Neural progenitor cell (in vitro differentiated cells): Measurements from ENCODE around the gene TBC1D10A. TPM values are rescaled to one million over a fixed set of nuclear protein-coding genes. Genes with fewer than 3 reads are reported as not detected.

ENCODE experiments used
- DNase-seq: peaks from one replicate; pipeline ENCODE4 v3.0.0-alpha.2; 2016; ENCODE audit warnings: low spot score
- H2AFZ ChIP-seq: fragments of 200-600 bp; sonication (generic); replicated peaks from 2 replicates; pipeline ENCODE4 v1.6.1; 2016; ENCODE audit warnings: antibody characterized with exemption
- H3F3A ChIP-seq: fragments of 200-600 bp; sonication (generic); 2 replicates; pipeline ENCODE4 v1.6.1; 2016; ENCODE audit warnings: antibody characterized with exemption, low read depth
- H3K27ac ChIP-seq: fragments of 200-600 bp; sonication (generic); 2 replicates; pipeline ENCODE4 v1.5.1; 2016; ENCODE audit warnings: mild to moderate bottlenecking
- H3K27me3 ChIP-seq: fragments of 200-600 bp; sonication (generic); 2 replicates; pipeline ENCODE4 v1.6.1; 2016; ENCODE audit warnings: mild to moderate bottlenecking, moderate library complexity
- H3K36me3 ChIP-seq: fragments of 200-600 bp; sonication (generic); 2 replicates; pipeline ENCODE4 v1.5.1; 2016
- H3K4me1 ChIP-seq: fragments of 200-600 bp; sonication (generic); 2 replicates; pipeline ENCODE4 v1.6.1; 2016; ENCODE audit warnings: mixed run types
- H3K4me2 ChIP-seq: fragments of 200-600 bp; sonication (generic); 2 replicates; pipeline ENCODE4 v1.6.1; 2016
- H3K4me3 ChIP-seq: fragments of 200-600 bp; sonication (generic); 2 replicates; pipeline ENCODE4 v1.5.1; 2016
- H3K79me2 ChIP-seq: fragments of 200-600 bp; sonication (generic); 2 replicates; pipeline ENCODE4 v1.6.1; 2016; ENCODE audit warnings: low read depth
- H3K9ac ChIP-seq: fragments of 200-600 bp; sonication (generic); 2 replicates; pipeline ENCODE4 v1.6.1; 2016
- H3K9me3 ChIP-seq: fragments of 200-600 bp; sonication (generic); 2 replicates; pipeline ENCODE4 v1.5.1; 2016; ENCODE audit warnings: low read depth
- H4K20me1 ChIP-seq: fragments of 200-600 bp; sonication (generic); 2 replicates; pipeline ENCODE4 v1.6.1; 2016; ENCODE audit warnings: low read depth
- H3K27ac Mint-ChIP-seq: 3 replicates; pipeline ENCODE4 v1.8.0; 2021; ENCODE audit warnings: mixed read lengths
- H3K27me3 Mint-ChIP-seq: 2 replicates; pipeline ENCODE4 v1.8.0; 2022; ENCODE audit warnings: low read depth, mild to moderate bottlenecking, inconsistent platforms, moderate library complexity, mixed read lengths; ENCODE audit not compliant: insufficient read depth
- H3K36me3 Mint-ChIP-seq: 3 replicates; pipeline ENCODE4 v1.8.0; 2021; ENCODE audit warnings: mixed read lengths
- H3K4me1 Mint-ChIP-seq: 3 replicates; pipeline ENCODE4 v1.8.0; 2021; ENCODE audit warnings: mixed read lengths
- H3K4me3 Mint-ChIP-seq: 3 replicates; pipeline ENCODE4 v1.8.0; 2021; ENCODE audit warnings: mild to moderate bottlenecking, moderate library complexity, mixed read lengths
- H3K9me3 Mint-ChIP-seq: 3 replicates; pipeline ENCODE4 v1.8.0; 2020; ENCODE audit warnings: mixed read lengths
- EZH2 ChIP-seq: fragments of 200-600 bp; sonication (generic); IDR thresholded peaks from 2 replicates; pipeline ENCODE4 v1.6.1; 2017; ENCODE audit warnings: antibody characterized with exemption, mild to moderate bottlenecking, moderate library complexity
- EZH2phosphoT487 ChIP-seq: fragments of 200-600 bp; sonication (generic); IDR thresholded peaks from 2 replicates; pipeline ENCODE4 v1.6.1; 2017; ENCODE audit warnings: antibody characterized with exemption
- total RNA-seq: library from RNA; depleted of rRNA; stranded (reverse); fragments of >200 nt; gene quantifications from 2 replicates; pipeline ENCODE4 v1.2.3, GENCODE V29; 2015; ENCODE audit warnings: low replicate concordance
- TF ChIP-seq, protein P1 (sequence below): fragments of 200-600 bp; sonication (generic); IDR thresholded peaks from 2 replicates; pipeline ENCODE4 v1.5.1; 2017; ENCODE audit warnings: antibody characterized with exemption, mild to moderate bottlenecking

TBC1D10A gene
- total RNA-seq, 1 donor from 2014 or later: 6.2 TPM

DNA sequence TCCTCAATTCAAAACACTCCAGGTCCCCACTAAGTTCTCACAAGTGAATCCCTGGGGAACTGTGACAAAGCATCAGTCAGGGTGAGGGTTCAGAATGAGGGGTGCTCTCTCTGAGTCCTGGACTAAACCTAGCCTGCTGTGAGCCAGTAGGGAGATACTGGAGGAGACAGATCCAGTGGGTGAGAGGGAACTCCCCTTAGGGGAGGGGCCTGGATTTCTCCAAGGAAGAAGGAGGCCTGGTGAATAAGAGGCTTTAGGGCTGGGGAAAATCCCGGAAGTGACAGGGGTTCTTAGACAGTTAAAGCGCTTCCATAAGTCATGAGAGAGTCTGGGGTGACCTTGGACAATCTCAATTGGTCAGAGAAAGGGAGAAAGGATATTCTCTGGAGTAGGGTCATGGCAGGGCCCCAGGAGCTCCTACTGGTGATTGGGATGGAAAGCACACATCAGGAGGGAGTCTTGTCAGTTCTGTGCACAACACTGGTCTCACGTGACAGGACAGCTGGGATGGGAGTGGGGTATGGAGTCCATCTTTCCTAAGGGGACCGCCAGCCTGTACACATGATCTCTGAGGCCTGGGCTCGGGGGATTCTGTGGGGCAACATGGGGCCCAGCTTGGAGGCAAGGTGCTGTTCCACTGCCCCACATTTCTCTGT is 1.5 kb downstream of the TBC1D10A start:
- H2AFZ ChIP-seq: no peak overlapping the region
- H3K27ac ChIP-seq: no peak overlapping the region
- H3K9ac ChIP-seq: no peak overlapping the region
- peaks cover 19% of the 10 kb centered on the region for H3K4me1 Mint-ChIP-seq
- H3K27ac Mint-ChIP-seq: peak overlapping the region; percentile 69
- H3K27me3 Mint-ChIP-seq: no peaks in the 10 kb centered on the region
- H3K36me3 Mint-ChIP-seq: no peaks in the 10 kb centered on the region
- H3K9me3 ChIP-seq: no peaks in the 10 kb centered on the region
- H3K36me3 ChIP-seq: no peaks in the 10 kb centered on the region
- H3K4me1 ChIP-seq: peaks cover 14% of the 10 kb centered on the region
- peak overlapping the region; percentile 86 for H3K4me3 Mint-ChIP-seq
- H3K27me3 ChIP-seq: no peaks in the 10 kb centered on the region
- no peaks in the 10 kb centered on the region for H3K9me3 Mint-ChIP-seq
- TF ChIP-seq, protein P1, sequence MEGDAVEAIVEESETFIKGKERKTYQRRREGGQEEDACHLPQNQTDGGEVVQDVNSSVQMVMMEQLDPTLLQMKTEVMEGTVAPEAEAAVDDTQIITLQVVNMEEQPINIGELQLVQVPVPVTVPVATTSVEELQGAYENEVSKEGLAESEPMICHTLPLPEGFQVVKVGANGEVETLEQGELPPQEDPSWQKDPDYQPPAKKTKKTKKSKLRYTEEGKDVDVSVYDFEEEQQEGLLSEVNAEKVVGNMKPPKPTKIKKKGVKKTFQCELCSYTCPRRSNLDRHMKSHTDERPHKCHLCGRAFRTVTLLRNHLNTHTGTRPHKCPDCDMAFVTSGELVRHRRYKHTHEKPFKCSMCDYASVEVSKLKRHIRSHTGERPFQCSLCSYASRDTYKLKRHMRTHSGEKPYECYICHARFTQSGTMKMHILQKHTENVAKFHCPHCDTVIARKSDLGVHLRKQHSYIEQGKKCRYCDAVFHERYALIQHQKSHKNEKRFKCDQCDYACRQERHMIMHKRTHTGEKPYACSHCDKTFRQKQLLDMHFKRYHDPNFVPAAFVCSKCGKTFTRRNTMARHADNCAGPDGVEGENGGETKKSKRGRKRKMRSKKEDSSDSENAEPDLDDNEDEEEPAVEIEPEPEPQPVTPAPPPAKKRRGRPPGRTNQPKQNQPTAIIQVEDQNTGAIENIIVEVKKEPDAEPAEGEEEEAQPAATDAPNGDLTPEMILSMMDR: no peak
- TF ChIP-seq EZH2: no peak
- TF ChIP-seq EZH2phosphoT487: no peak
- peaks cover 17% of the 10 kb centered on the region for H4K20me1 ChIP-seq
- H3F3A ChIP-seq: peaks cover 6% of the 10 kb centered on the region
- DNase-seq: peak; percentile 50
- peak overlapping the region; percentile 92 for H3K4me2 ChIP-seq
- H3K4me3 ChIP-seq: no peak overlapping the region
- no peaks in the 10 kb centered on the region for H3K79me2 ChIP-seq

DNA sequence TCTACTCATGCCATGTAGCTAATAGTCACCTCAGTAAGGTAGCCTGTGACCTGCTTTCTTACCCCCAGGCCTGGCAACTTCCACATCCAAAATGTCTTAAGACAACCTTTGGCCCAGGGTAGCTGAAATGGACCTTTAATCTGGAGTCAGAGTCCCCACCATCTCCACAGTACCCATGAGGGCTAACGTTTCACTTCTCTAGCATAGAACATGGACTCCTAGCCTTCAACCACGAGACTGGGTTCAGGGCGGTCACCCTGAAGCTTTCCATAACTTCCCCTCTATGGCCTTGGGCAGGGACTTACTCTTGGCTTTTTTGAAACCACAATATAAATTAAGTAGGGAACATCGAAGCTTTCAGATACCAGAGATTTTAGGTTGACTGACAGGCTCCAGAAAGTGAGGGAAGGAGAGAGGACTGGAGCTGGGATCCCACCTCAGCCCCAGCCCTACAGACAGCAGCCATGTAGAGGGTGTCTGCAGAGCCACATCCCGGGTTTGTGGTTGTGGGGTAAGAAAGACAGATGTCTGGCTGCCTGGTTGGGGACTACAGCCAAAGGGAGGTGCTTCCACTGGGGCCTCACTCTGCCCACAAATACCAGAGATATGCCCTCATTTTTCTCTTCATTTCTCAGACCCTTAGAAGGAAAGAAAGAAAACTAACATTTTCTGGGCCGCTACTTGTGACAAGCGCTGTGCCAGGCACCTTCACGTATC is 2.6 kb downstream of the TBC1D10A start:
- Mint-ChIP-seq H3K4me1 (peaks cover 19% of the 10 kb centered on the region), H3K27ac (no peak overlapping the region), H3K9me3 (no peaks in the 10 kb centered on the region), H3K36me3 (no peaks in the 10 kb centered on the region), H3K27me3 (no peaks in the 10 kb centered on the region), H3K4me3 (no peak overlapping the region)
- H3K36me3 ChIP-seq: no peaks in the 10 kb centered on the region
- TF ChIP-seq, protein P1: no peak
- TF ChIP-seq EZH2 (no peak), EZH2phosphoT487 (no peak)
- DNase-seq: no peak
- no peak overlapping the region for H3K4me2 ChIP-seq
- H3K27ac ChIP-seq: no peak overlapping the region
- H4K20me1 ChIP-seq: peaks cover 17% of the 10 kb centered on the region
- H3K9ac ChIP-seq: no peak overlapping the region
- no peaks in the 10 kb centered on the region for H3K27me3 ChIP-seq
- no peak overlapping the region for H2AFZ ChIP-seq
- peaks cover 14% of the 10 kb centered on the region for H3K4me1 ChIP-seq
- peaks cover 6% of the 10 kb centered on the region for H3F3A ChIP-seq
- H3K4me3 ChIP-seq: no peak overlapping the region
- no peaks in the 10 kb centered on the region for H3K79me2 ChIP-seq
- no peaks in the 10 kb centered on the region for H3K9me3 ChIP-seq

DNA sequence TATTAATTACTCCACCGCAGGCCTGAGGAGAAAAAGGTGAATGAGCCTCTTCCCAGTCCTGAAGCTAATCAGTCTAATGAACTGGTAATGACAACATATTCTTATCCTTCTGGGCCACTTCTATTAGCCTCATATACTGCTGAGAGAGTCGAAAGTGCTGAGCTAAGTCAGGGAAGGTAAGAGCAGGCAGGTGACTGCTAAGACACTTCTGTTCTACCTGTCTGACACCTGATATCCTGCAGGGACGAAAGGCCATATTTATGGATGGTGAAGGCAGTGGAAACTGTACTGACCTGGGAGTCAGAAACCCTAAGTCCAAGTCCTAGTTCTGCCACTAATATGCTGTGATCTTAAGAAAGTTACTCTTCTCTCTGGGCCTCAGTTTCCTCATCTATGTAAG is 3.5 kb downstream of the TBC1D10A start:
- H3F3A ChIP-seq: peaks cover 6% of the 10 kb centered on the region
- Mint-ChIP-seq H3K4me3 (no peak overlapping the region), H3K27me3 (no peaks in the 10 kb centered on the region), H3K27ac (no peak overlapping the region), H3K9me3 (no peaks in the 10 kb centered on the region), H3K4me1 (peaks cover 19% of the 10 kb centered on the region), H3K36me3 (no peaks in the 10 kb centered on the region)
- no peak overlapping the region for H2AFZ ChIP-seq
- no peak overlapping the region for H3K4me2 ChIP-seq
- peaks cover 17% of the 10 kb centered on the region for H4K20me1 ChIP-seq
- no peaks in the 10 kb centered on the region for H3K36me3 ChIP-seq
- H3K4me1 ChIP-seq: peaks cover 14% of the 10 kb centered on the region
- no peak overlapping the region for H3K9ac ChIP-seq
- DNase-seq: no peak
- H3K79me2 ChIP-seq: no peaks in the 10 kb centered on the region
- no peaks in the 10 kb centered on the region for H3K27me3 ChIP-seq
- no peak overlapping the region for H3K4me3 ChIP-seq
- H3K9me3 ChIP-seq: no peaks in the 10 kb centered on the region
- TF ChIP-seq, protein P1: no peak
- TF ChIP-seq EZH2phosphoT487 (no peak), EZH2 (no peak)
- no peak overlapping the region for H3K27ac ChIP-seq
